Liver (tissue), 9 donors: ENCODE measurements around the gene ADRA2C. TPM values are rescaled to one million over a fixed set of nuclear protein-coding genes. Genes with fewer than 3 reads are reported as not detected.

Experiments used
- DNase-seq: peaks from one replicate; pipeline ENCODE4 v3.0.0-alpha.2; 2017; ENCODE audit warnings: low spot score
- H3K27ac ChIP-seq, 2 donors: one replicate each; pipeline ENCODE4 v1.7.0; 2013; ENCODE audit warnings: inconsistent platforms in 2 of 2, low read length in 2 of 2, control low read depth in 1 of 2, low read depth in 1 of 2, mild to moderate bottlenecking in 1 of 2
- H3K27me3 ChIP-seq, 4 donors: one replicate each; pipeline versions ENCODE4 v1.6.1 to v1.7.0; 2013; ENCODE audit warnings: low read length in 3 of 4, inconsistent platforms in 1 of 4, mild to moderate bottlenecking in 1 of 4, moderate library complexity in 1 of 4; ENCODE audit not compliant: control insufficient read depth in 4 of 4, insufficient read depth in 4 of 4
- H3K36me3 ChIP-seq, 4 donors: one replicate each; pipeline versions ENCODE4 v1.6.1 to v1.7.0; 2013; ENCODE audit warnings: low read length in 3 of 4, mild to moderate bottlenecking in 3 of 4, low read depth in 1 of 4, moderate library complexity in 1 of 4; ENCODE audit not compliant: control insufficient read depth in 4 of 4, insufficient read depth in 3 of 4
- H3K4me1 ChIP-seq, 4 donors: one replicate each; pipeline versions ENCODE4 v1.6.1 to v1.7.0; 2013; ENCODE audit warnings: low read length in 3 of 4, mild to moderate bottlenecking in 3 of 4, moderate library complexity in 1 of 4; ENCODE audit not compliant: control insufficient read depth in 4 of 4, insufficient read depth in 4 of 4
- H3K4me3 ChIP-seq, 3 donors: one replicate each; pipeline versions ENCODE4 v1.6.1 to v1.7.0; 2013; ENCODE audit warnings: low read length in 3 of 3, control low read depth in 1 of 3, low read depth in 1 of 3, mild to moderate bottlenecking in 1 of 3
- H3K9ac ChIP-seq, 2 donors: one replicate each; pipeline ENCODE4 v1.7.0; 2013; ENCODE audit warnings: low read length in 2 of 2, mild to moderate bottlenecking in 2 of 2, moderate library complexity in 2 of 2, control low read depth in 1 of 2, low read depth in 1 of 2
- H3K9me3 ChIP-seq, 4 donors: one replicate each; pipeline versions ENCODE4 v1.6.1 to v1.7.0; 2013; ENCODE audit warnings: low read length in 3 of 4; ENCODE audit not compliant: control insufficient read depth in 4 of 4
- ATF3 ChIP-seq: IDR thresholded peaks from 2 replicates; pipeline ENCODE4 v1.6.1; 2016; ENCODE audit warnings: antibody characterized with exemption
- EGR1 ChIP-seq, 2 donors: IDR thresholded peaks; 2 replicates each; pipeline ENCODE4 v1.6.1; 2016 to 2018; ENCODE audit warnings: antibody characterized with exemption in 2 of 2, low read depth in 2 of 2
- FOXA1 ChIP-seq: IDR thresholded peaks from 2 replicates; pipeline ENCODE4 v1.6.1; 2016; ENCODE audit warnings: antibody characterized with exemption
- FOXA2 ChIP-seq: IDR thresholded peaks from 2 replicates; pipeline ENCODE4 v1.6.1; 2016; ENCODE audit warnings: antibody characterized with exemption
- GABPA ChIP-seq, 2 donors: IDR thresholded peaks in 1 of 2; conservative IDR thresholded peaks in 1 of 2; 2 replicates each; pipeline ENCODE4 v1.6.1; 2016; ENCODE audit warnings: antibody characterized with exemption in 2 of 2, mild to moderate bottlenecking in 1 of 2, moderate library complexity in 1 of 2
- HNF4A ChIP-seq, 2 donors: conservative IDR thresholded peaks; 2 replicates each; pipeline ENCODE4 v1.6.1; 2016; ENCODE audit warnings: antibody characterized with exemption in 2 of 2, mild to moderate bottlenecking in 2 of 2
- HNF4G ChIP-seq: IDR thresholded peaks from 2 replicates; pipeline ENCODE4 v1.6.1; 2016; ENCODE audit warnings: antibody characterized with exemption
- JUND ChIP-seq, 2 donors: IDR thresholded peaks; 2 replicates each; pipeline ENCODE4 v1.6.1; 2016; ENCODE audit warnings: antibody characterized with exemption in 2 of 2
- NR2F2 ChIP-seq: IDR thresholded peaks from 2 replicates; pipeline ENCODE4 v1.6.1; 2016; ENCODE audit warnings: antibody characterized with exemption
- RAD21 ChIP-seq, 2 donors: IDR thresholded peaks; 2 replicates each; pipeline ENCODE4 v1.6.1; 2016; ENCODE audit warnings: antibody characterized with exemption in 2 of 2, mild to moderate bottlenecking in 2 of 2
- SP1 ChIP-seq: IDR thresholded peaks from 2 replicates; pipeline ENCODE4 v1.6.1; 2018; ENCODE audit warnings: antibody characterized with exemption, mild to moderate bottlenecking
- TAF1 ChIP-seq: conservative IDR thresholded peaks from 2 replicates; pipeline ENCODE4 v1.6.1; 2016; ENCODE audit warnings: antibody characterized with exemption, mild to moderate bottlenecking
- WGBS: extraction: QIAGEN DNeasy Blood & Tissue Kit; methylation state at CpG from one replicate; pipeline ENCODE4 v1.1.7; 2013; 5-methylcytosine and 5-hydroxymethylcytosine counted together
- polyA plus RNA-seq, 2 donors: library from polyadenylated mRNA; stranded (reverse) in 1 of 2; unstranded in 1 of 2; fragments of 200-250 nt in 1 of 2; fragments of >200 nt in 1 of 2; fragmentation: Nextera tagmentation in 1 of 2; extraction: Ambion mirVana in 1 of 2; gene quantifications; one replicate each; pipeline versions ENCODE4 v1.2.1 to v1.2.3, GENCODE V29; 2013 to 2015
- total RNA-seq, 2 donors: library from RNA; depleted of rRNA; stranded (reverse); fragments of >200 nt; gene quantifications; one replicate each; pipeline ENCODE4 v1.2.3, GENCODE V29; 2014
- TF ChIP-seq, protein P1 (sequence below): fragments of 150-350 bp; IDR thresholded peaks from 2 replicates; pipeline ENCODE4 v1.5.1; 2017; ENCODE audit warnings: improper control_type of control experiment, low read depth, low read length; ENCODE audit not compliant: missing input control
- TF ChIP-seq, protein P2 (sequence below): IDR thresholded peaks from 2 replicates; pipeline ENCODE4 v1.6.1; 2016; ENCODE audit warnings: antibody characterized with exemption, mild to moderate bottlenecking
- TF ChIP-seq, protein P3 (sequence below): IDR thresholded peaks from 2 replicates; pipeline ENCODE4 v1.6.1; 2016; ENCODE audit warnings: antibody characterized with exemption
- donor health status: healthy.
- donor health status: healthy.
- donor health status: healthy.
- donor health status: healthy.
- donor health status: healthy.

The ADRA2C gene
- total and polyA plus RNA-seq, 4 donors: 0.19 to 1.1 (median 0.28) TPM; not detected in 1

DNA sequence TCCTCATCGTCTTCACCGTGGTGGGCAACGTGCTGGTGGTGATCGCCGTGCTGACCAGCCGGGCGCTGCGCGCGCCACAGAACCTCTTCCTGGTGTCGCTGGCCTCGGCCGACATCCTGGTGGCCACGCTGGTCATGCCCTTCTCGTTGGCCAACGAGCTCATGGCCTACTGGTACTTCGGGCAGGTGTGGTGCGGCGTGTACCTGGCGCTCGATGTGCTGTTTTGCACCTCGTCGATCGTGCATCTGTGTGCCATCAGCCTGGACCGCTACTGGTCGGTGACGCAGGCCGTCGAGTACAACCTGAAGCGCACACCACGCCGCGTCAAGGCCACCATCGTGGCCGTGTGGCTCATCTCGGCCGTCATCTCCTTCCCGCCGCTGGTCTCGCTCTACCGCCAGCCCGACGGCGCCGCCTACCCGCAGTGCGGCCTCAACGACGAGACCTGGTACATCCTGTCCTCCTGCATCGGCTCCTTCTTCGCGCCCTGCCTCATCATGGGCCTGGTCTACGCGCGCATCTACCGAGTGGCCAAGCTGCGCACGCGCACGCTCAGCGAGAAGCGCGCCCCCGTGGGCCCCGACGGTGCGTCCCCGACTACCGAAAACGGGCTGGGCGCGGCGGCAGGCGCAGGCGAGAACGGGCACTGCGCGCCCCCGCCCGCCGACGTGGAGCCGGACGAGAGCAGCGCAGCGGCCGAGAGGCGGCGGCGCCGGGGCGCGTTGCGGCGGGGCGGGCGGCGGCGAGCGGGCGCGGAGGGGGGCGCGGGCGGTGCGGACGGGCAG lies 792 bp downstream of the ADRA2C start:
- H3K9ac ChIP-seq: no peak overlapping the region
- no peaks in the 10 kb centered on the region for H3K9me3 ChIP-seq
- H3K27ac ChIP-seq: no peak overlapping the region
- DNase-seq: no peak
- H3K4me3 ChIP-seq: peak overlapping the region in 1 of 3 donors; percentile 50
- H3K4me1 ChIP-seq: peaks cover 6 to 15% (median 9%) of the 10 kb centered on the region in 4 donors
- H3K36me3 ChIP-seq: no peaks in the 10 kb centered on the region
- peaks cover 0 to 7% (median 4%) of the 10 kb centered on the region in 4 donors for H3K27me3 ChIP-seq
- WGBS: 15% methylated on average over 107 of the region's 107 CpGs
- no peak for TF ChIP-seq HNF4G
- TF ChIP-seq JUND (IDR thresholded peaks at IDR 0.05): no peak
- TF ChIP-seq ATF3: no peak
- TF ChIP-seq TAF1: no peak
- no peak for TF ChIP-seq GABPA (IDR thresholded peaks at IDR 0.05 in 1 of 2, conservative IDR thresholded peaks at IDR 0.05 in 1 of 2)
- TF ChIP-seq RAD21 (IDR thresholded peaks at IDR 0.05): no peak

- TF ChIP-seq RAD21 (IDR thresholded peaks at IDR 0.05) (peak in 1 of 2 donors; percentile 44), NR2F2 (no peak), EGR1 (IDR thresholded peaks at IDR 0.05; ENCODE audit: low read depth in 2 of 2) (no peak)
- TF ChIP-seq, protein P1, sequence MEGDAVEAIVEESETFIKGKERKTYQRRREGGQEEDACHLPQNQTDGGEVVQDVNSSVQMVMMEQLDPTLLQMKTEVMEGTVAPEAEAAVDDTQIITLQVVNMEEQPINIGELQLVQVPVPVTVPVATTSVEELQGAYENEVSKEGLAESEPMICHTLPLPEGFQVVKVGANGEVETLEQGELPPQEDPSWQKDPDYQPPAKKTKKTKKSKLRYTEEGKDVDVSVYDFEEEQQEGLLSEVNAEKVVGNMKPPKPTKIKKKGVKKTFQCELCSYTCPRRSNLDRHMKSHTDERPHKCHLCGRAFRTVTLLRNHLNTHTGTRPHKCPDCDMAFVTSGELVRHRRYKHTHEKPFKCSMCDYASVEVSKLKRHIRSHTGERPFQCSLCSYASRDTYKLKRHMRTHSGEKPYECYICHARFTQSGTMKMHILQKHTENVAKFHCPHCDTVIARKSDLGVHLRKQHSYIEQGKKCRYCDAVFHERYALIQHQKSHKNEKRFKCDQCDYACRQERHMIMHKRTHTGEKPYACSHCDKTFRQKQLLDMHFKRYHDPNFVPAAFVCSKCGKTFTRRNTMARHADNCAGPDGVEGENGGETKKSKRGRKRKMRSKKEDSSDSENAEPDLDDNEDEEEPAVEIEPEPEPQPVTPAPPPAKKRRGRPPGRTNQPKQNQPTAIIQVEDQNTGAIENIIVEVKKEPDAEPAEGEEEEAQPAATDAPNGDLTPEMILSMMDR: peak; percentile 43
- peaks cover 6 to 15% (median 9%) of the 10 kb centered on the region in 4 donors for H3K4me1 ChIP-seq
- no peak overlapping the region for H3K9ac ChIP-seq
- H3K36me3 ChIP-seq: no peaks in the 10 kb centered on the region
- H3K9me3 ChIP-seq: no peaks in the 10 kb centered on the region
- H3K4me3 ChIP-seq: no peak overlapping the region
- peaks cover 0 to 7% (median 4%) of the 10 kb centered on the region in 4 donors for H3K27me3 ChIP-seq
- WGBS: 16% methylated on average over 58 of the region's 58 CpGs
- no peak overlapping the region for H3K27ac ChIP-seq
- no peak for DNase-seq
Observed at GRCh38 chr4:3767570-3768288, 1.5 kb downstream of the ADRA2C start.

DNA sequence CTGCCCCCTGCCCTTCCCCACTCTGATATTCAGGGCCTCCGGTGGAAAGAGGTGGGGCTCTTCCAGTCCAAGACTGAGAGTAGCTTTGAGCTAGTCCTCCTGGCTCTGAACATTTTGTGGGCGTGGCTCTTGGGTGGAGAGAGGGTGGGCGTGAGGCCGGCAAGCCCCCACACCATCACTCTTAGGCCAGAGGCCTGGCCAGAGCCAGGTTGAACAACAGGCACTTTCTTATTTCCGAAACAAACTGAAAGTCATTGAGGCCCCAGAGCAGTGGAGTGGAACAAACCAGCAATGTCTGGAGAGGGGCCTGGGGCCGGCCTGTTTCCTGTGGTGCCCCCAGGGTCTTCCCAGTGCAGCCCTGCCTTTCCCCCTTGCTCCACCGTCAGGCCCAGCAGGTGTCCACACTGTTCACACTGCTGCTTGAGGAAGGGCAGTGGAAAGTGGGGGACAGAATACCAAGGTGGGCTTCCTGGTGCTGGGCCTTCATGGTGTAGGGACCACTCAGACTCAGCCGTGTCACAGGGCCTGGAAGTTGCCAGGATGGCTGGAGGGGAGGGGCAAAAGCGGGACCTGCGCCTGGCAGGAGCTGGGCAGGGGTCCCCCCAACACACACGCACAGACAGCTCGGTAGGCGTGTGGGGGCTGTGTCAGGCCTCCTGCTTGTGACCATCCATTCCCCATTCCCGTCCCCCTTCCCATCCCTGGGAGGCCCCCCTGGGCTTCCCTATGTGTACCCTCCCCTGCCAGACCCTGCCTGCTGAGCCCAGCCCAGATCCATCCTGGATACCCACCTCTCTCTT lies 2.9 kb downstream of the ADRA2C start:
- no peaks in the 10 kb centered on the region for H3K9me3 ChIP-seq
- DNase-seq: no peak
- H3K27ac ChIP-seq: no peak overlapping the region
- H3K4me1 ChIP-seq: peaks cover 6 to 15% (median 9%) of the 10 kb centered on the region in 4 donors
- no peaks in the 10 kb centered on the region for H3K36me3 ChIP-seq
- H3K27me3 ChIP-seq: peaks cover 0 to 7% (median 4%) of the 10 kb centered on the region in 4 donors
- no peak for TF ChIP-seq ATF3
- TF ChIP-seq, protein P2, sequence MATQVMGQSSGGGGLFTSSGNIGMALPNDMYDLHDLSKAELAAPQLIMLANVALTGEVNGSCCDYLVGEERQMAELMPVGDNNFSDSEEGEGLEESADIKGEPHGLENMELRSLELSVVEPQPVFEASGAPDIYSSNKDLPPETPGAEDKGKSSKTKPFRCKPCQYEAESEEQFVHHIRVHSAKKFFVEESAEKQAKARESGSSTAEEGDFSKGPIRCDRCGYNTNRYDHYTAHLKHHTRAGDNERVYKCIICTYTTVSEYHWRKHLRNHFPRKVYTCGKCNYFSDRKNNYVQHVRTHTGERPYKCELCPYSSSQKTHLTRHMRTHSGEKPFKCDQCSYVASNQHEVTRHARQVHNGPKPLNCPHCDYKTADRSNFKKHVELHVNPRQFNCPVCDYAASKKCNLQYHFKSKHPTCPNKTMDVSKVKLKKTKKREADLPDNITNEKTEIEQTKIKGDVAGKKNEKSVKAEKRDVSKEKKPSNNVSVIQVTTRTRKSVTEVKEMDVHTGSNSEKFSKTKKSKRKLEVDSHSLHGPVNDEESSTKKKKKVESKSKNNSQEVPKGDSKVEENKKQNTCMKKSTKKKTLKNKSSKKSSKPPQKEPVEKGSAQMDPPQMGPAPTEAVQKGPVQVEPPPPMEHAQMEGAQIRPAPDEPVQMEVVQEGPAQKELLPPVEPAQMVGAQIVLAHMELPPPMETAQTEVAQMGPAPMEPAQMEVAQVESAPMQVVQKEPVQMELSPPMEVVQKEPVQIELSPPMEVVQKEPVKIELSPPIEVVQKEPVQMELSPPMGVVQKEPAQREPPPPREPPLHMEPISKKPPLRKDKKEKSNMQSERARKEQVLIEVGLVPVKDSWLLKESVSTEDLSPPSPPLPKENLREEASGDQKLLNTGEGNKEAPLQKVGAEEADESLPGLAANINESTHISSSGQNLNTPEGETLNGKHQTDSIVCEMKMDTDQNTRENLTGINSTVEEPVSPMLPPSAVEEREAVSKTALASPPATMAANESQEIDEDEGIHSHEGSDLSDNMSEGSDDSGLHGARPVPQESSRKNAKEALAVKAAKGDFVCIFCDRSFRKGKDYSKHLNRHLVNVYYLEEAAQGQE: no peak
- no peak for TF ChIP-seq FOXA2
- TF ChIP-seq JUND (IDR thresholded peaks at IDR 0.05): no peak
- TF ChIP-seq SP1: no peak
- TF ChIP-seq GABPA (IDR thresholded peaks at IDR 0.05 in 1 of 2, conservative IDR thresholded peaks at IDR 0.05 in 1 of 2): no peak
- no peak for TF ChIP-seq HNF4G
- TF ChIP-seq HNF4A (conservative IDR thresholded peaks at IDR 0.05): no peak
- TF ChIP-seq EGR1 (IDR thresholded peaks at IDR 0.05; ENCODE audit: low read depth in 2 of 2): no peak
- TF ChIP-seq TAF1: no peak
- TF ChIP-seq FOXA1: no peak
- TF ChIP-seq, protein P3, sequence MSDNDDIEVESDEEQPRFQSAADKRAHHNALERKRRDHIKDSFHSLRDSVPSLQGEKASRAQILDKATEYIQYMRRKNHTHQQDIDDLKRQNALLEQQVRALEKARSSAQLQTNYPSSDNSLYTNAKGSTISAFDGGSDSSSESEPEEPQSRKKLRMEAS: no peak
- H3K4me3 ChIP-seq: no peak overlapping the region
- no peak overlapping the region for H3K9ac ChIP-seq
- 70% methylated on average over 14 of the region's 14 CpGs for WGBS
